Tibial artery (tissue), 4 donors: Measurements from ENCODE around the gene SLC49A3.
"Not testable (repeated sequence)": the region's sequence is repeated elsewhere in the genome, so short reads cannot be mapped to it uniquely, and the experiment has no call there.

Experiments
- DNase-seq, 2 donors: peaks; one replicate each; pipeline ENCODE4 v3.0.0-alpha.2; 2019
- H3K27ac ChIP-seq, 2 donors: fragments of 200-600 bp; sonication (generic) in 1 of 2; 1 replicate in 1 of 2; 2 replicates in 1 of 2; pipeline ENCODE4 v1.5.1; 2018 to 2019; ENCODE audit warnings: mild to moderate bottlenecking in 1 of 2
- H3K27me3 ChIP-seq, 2 donors: fragments of 200-600 bp; sonication (generic) in 1 of 2; one replicate each; pipeline versions ENCODE4 v1.5.1 to v1.6.0; 2016 to 2019
- H3K36me3 ChIP-seq, 3 donors: fragments of 200-600 bp; sonication (generic) in 2 of 3; one replicate each; pipeline ENCODE4 v1.5.1; 2016 to 2019; ENCODE audit warnings: mild to moderate bottlenecking in 2 of 3
- H3K4me1 ChIP-seq, 4 donors: fragments of 200-600 bp; sonication (generic) in 2 of 4; 1 replicate in 3 of 4; 2 replicates in 1 of 4; pipeline ENCODE4 v1.5.1; 2016 to 2019
- H3K4me3 ChIP-seq, 2 donors: fragments of 200-600 bp; sonication (generic) in 1 of 2; 1 replicate in 1 of 2; 2 replicates in 1 of 2; pipeline ENCODE4 v1.5.1; 2018 to 2019; ENCODE audit warnings: mild to moderate bottlenecking in 2 of 2
- H3K9me3 ChIP-seq, 3 donors: fragments of 200-600 bp; sonication (generic) in 1 of 3; one replicate each; pipeline ENCODE4 v1.5.1; 2016 to 2019
- intact Hi-C: fragments of 100-400 bp; cut with DNase I; formaldehyde crosslinking; loops from one replicate; pipeline ENCODE4 v1.15.0; 2023; ENCODE audit warnings: low total_unique reads
- TF ChIP-seq, protein P1 (sequence below), 2 experiments: fragments of 200-600 bp in 1 of 2; fragments of 450-650 bp in 1 of 2; IDR thresholded peaks; one replicate each; pipeline ENCODE4 v1.5.1; 2017 to 2019; ENCODE audit warnings: antibody characterized with exemption in 2 of 2, mild to moderate bottlenecking in 1 of 2, moderate library complexity in 1 of 2

SLC49A3 gene

GRCh38 chr4:710116-710515, 21.2 kb upstream of the SLC49A3 start:
- no peaks in the 10 kb centered on the region for H3K27me3 ChIP-seq
- peaks cover 0 to 31% (median 25%) of the 10 kb centered on the region in 4 donors for H3K4me1 ChIP-seq
- H3K27ac ChIP-seq, result no peak overlapping the region
- peaks cover 0 to 8% (median 0%) of the 10 kb centered on the region in 3 donors for H3K36me3 ChIP-seq
- TF ChIP-seq, protein P1, sequence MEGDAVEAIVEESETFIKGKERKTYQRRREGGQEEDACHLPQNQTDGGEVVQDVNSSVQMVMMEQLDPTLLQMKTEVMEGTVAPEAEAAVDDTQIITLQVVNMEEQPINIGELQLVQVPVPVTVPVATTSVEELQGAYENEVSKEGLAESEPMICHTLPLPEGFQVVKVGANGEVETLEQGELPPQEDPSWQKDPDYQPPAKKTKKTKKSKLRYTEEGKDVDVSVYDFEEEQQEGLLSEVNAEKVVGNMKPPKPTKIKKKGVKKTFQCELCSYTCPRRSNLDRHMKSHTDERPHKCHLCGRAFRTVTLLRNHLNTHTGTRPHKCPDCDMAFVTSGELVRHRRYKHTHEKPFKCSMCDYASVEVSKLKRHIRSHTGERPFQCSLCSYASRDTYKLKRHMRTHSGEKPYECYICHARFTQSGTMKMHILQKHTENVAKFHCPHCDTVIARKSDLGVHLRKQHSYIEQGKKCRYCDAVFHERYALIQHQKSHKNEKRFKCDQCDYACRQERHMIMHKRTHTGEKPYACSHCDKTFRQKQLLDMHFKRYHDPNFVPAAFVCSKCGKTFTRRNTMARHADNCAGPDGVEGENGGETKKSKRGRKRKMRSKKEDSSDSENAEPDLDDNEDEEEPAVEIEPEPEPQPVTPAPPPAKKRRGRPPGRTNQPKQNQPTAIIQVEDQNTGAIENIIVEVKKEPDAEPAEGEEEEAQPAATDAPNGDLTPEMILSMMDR (IDR thresholded peaks at IDR 0.05), result no peak
- no peak for DNase-seq
- H3K9me3 ChIP-seq, result no peaks in the 10 kb centered on the region
- H3K4me3 ChIP-seq, result no peak overlapping the region
- intact Hi-C loops, result no loop called here

DNA sequence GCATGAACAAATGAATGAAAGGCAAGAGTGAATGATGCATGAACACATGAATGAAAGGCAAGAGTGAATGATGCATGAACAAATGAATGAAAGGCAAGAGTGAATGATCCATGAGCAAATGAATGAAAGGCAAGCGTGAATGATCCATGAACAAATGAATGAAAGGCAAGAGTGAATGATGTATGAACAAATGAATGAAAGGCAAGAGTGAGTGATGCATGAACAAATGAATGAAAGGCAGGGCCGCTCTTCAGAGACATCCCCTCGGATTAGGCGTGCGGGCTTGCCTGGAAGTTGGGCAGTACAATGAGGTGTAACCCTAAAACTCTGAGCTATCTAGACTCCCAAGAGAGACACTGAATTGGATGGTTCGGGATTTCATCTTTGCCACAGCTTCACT, 20.4 kb upstream of the SLC49A3 start:
- no peak for DNase-seq
- TF ChIP-seq, protein P1 (IDR thresholded peaks at IDR 0.05), result no peak
- Histone ChIP-seq H3K4me3 (no peak overlapping the region), H3K4me1 (peaks cover 0 to 35% (median 26%) of the 10 kb centered on the region in 4 donors), H3K27ac (no peak overlapping the region), H3K9me3 (no peaks in the 10 kb centered on the region), H3K36me3 (peaks cover 0 to 6% (median 0%) of the 10 kb centered on the region in 3 donors), H3K27me3 (no peaks in the 10 kb centered on the region)
- intact Hi-C loops, result loop anchor here (10.0 kb wide), 1 partner anchor 75 kb away; no protein-coding TSS in a partner anchor

- Histone ChIP-seq H3K36me3 (no peaks in the 10 kb centered on the region), H3K27me3 (no peaks in the 10 kb centered on the region), H3K9me3 (no peaks in the 10 kb centered on the region), H3K4me1 (peaks cover 0 to 35% (median 26%) of the 10 kb centered on the region in 4 donors), H3K27ac (no peak overlapping the region), H3K4me3 (no peak overlapping the region)
- DNase-seq, result no peak
- intact Hi-C loops, result loop anchor here (10.0 kb wide), 1 partner anchor 76 kb away; no protein-coding TSS in a partner anchor
- TF ChIP-seq, protein P1 (IDR thresholded peaks at IDR 0.05), result no peak
Measured at GRCh38 chr4:708631-708933, 19.6 kb upstream of the SLC49A3 start.

DNA sequence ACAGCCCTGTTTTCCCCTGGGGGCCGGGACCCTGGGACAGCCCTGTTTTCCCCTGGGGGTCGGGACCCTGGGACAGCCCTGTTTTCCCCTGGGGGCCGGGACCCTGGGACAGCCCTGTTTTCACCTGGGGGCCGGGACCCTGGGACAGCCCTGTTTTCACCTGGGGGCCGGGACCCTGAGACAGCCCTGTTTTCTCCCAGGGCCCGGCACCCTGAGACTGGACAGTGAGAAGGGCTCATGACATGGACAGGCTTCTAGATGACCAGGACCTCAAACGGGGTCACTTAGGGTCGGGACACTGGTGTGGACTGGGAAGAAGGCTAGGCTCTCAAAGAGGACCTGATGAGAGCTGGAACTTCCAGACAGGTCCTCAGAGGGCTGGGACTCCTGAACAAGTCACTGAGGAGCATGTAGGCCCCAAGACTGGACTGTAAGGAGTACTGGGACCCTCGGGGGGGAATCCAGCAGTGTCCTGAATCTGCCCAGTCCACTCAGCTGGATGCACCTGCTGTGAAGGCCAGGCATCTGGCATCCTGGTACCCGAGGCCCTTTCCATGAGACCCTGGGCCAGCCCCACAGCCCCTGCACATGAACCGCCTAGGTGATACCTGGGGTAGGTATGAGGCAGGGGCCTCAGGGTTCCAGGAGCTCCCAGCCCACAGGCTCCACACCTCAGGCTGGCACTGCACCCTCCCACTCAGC, 19.1 kb upstream of the SLC49A3 start:
- no peak for DNase-seq
- H3K27ac ChIP-seq, result peak overlapping the region in 1 of 2 donors; percentile 93
- H3K36me3 ChIP-seq, result no peaks in the 10 kb centered on the region
- TF ChIP-seq, protein P1 (IDR thresholded peaks at IDR 0.05), result no peak
- H3K9me3 ChIP-seq, result no peaks in the 10 kb centered on the region
- H3K27me3 ChIP-seq, result no peaks in the 10 kb centered on the region
- intact Hi-C loops, result loop anchor here (10.0 kb wide), 1 partner anchor 77 kb away; no protein-coding TSS in a partner anchor
- H3K4me1 ChIP-seq, result peaks cover 0 to 35% (median 26%) of the 10 kb centered on the region in 4 donors
- H3K4me3 ChIP-seq, result no peak overlapping the region

DNA sequence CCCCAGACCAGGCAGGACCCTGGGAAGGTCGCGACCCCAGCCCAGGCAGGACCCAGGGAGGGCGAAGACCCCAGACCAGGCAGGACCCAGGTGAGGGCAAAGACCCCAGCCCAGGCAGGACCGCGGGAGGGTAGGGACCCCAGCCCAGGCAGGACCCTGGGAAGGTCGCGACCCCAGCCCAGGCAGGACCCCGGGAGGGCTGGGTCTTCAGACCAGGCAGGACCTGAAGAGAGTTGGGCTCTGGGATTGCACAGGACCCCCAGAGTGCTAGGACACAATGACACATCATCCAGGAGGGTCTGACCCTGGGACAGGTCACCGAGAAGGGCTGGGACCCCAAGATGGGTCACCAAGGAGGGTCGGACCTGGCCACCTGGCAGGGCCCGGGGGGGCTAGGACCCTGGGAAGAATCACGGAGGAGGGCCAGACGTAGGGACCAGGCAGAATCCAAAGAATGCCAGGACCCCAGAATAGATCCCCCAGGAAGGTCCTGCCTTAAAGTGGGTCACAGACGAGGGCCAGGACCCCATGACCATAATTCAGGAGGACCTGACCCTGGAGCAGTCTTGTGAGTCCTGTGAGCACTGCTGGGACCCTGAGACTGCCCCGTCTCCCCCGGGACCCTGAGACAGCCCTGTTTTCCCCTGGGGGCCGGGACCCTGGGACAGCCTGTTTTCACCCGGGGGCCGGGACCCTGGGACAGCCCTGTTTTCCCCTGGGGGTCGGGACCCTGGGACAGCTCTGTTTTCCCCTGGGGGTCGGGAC, 18.1 kb upstream of the SLC49A3 start:
- Histone ChIP-seq H3K27ac (peak overlapping the region; percentile 86 to 93), H3K4me3 (peak overlapping the region; percentile 92 to 99), H3K27me3 (no peaks in the 10 kb centered on the region), H3K4me1 (peaks cover 0 to 35% (median 26%) of the 10 kb centered on the region in 4 donors), H3K9me3 (no peaks in the 10 kb centered on the region), H3K36me3 (no peaks in the 10 kb centered on the region)
- intact Hi-C loops, result loop anchor here (10.0 kb wide), 1 partner anchor 78 kb away; no protein-coding TSS in a partner anchor
- TF ChIP-seq, protein P1 (IDR thresholded peaks at IDR 0.05), result no peak
- no peak for DNase-seq

- peak overlapping the region; percentile 92 to 99 for H3K4me3 ChIP-seq
- H3K27me3 ChIP-seq, H3K36me3 ChIP-seq, DNase-seq, H3K9me3 ChIP-seq: not testable (repeated sequence)
- H3K4me1 ChIP-seq, result peaks cover 0 to 35% (median 26%) of the 10 kb centered on the region in 4 donors
- H3K27ac ChIP-seq, result peak overlapping the region; percentile 86 to 93
- intact Hi-C loops, result loop anchor here (10.0 kb wide), 1 partner anchor 79 kb away; no protein-coding TSS in a partner anchor
Measured at GRCh38 chr4:706083-706633, 17.2 kb upstream of the SLC49A3 start.
